HuH-7.5 (cell line): ENCODE data around the gene RAG1.
"Not testable (repeated sequence)": the region's sequence is repeated elsewhere in the genome, so short reads cannot be mapped to it uniquely, and the experiment has no call there.

Experiments used
- DNase-seq: peaks from one replicate; pipeline ENCODE4 v3.0.0; 2011; ENCODE audit warnings: low spot score

The RAG1 gene

DNA sequence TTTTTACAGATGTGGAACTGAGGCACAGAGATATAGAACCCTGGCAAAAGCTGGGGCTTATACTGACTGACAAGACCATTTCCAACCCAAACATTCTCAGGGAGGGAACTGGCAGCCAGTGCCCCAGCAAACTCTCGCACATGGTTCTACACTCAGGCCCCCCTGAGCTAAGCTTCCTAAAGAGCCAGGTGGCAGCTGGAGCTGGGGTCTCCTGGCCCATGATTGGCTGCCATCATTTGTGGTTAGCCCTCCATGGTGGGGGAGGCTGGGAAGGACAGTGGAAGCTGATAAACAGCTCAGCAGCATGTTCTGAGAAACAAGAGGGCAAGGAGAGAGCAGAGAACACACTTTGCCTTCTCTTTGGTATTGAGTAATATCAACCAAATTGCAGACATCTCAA is at the start of gene RAG1:
TSS of gene RAG1 (plus strand) at position 314 of the 400 bp plus-strand sequence. CDS start 5,298 bp downstream, outside the sequence.
- no peak for DNase-seq

DNA sequence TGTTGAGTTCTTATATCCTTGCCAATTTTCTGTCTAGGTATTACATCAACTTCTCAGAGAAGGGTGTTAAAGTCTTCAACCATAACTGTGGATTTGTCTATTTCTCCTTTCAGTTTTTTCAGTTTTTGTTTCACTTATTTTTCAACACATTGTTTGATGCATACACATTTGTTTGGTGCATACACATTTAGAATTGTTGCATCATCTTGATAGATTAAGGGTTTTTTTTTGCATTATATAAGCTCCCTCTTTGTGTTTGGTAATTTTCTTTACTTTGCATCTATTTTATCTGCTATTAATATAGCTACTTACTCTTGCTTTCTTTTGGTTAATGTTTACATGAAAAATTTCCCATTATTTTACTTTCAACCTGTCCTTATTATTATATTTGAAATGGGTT is 37.0 kb upstream of the RAG1 start:
- DNase-seq, result no peak

DNA sequence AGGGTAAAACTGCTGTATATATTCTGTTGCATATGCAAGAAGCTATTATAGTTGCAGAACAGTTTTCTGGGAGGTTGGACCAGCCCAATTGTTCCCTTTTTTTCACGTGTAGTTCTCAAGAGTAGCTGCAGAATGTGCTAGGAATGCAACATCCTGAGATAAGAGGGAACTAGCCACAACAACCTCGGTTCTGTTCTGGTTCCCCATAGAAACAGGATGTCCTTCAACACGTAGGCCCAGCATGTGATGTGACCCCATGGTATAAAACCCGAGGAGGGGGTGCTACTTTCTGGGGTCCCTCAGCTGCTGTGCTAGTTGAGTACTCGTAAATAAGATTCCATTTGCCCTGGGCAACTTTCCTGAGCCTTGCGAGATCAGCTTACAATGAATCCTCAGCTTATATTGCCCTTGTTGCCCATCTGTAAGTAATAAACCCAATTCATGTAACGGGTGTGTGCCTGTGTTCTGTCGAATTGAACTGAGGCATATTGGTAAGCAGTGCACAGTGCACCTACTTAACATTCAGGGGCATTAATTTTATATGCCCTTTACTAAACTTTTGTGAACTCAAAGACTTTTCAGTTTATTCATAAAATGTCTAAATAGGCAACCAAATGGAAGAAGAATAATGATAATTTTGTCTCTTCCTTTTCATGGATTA is 34.7 kb upstream of the RAG1 start:
- DNase-seq, result no peak

DNA sequence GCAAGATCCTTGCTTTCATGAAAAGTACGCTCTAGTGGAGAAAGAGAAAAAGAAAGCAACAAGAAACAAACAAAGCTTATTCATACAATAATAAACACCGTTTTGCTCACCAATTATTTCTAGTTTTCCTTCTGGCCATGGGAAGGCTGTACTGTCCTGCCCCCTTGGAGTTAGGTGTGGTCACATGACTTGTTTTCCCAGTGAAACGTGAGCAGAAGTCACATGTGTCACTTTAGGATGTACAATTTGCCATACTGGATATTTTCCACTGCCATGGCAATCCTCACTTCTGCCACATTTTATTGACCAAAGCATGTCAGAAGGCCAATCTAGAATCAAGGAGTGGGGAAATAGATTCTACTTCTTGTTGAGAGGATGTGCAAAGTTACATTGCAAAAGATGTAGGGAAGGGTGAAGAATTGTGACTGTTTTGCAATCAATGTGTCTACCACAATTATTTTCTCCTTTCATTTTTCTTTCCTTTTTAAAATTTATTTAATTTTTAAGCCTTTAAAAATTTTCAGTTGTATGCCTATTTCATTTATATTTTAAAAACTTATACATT is 33.4 kb upstream of the RAG1 start:
- no peak for DNase-seq

DNA sequence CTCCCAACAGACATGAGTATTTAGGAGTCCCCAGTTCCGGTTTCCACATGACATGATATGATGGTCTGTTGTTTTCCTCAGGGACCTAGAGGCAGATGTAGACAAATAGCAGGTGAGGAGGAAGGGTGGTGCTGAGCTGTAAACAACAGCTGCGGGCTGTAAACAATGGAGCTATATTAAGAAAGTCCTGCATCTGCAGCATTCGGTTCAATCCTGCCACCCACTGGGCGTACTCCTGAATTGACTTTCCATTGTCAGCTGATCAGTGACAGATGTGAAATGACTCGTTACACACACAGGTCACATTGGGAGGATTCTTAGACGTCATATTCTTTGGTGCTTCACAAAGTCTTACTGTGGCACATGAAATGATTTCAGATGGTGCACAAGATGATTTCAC is 26.8 kb upstream of the RAG1 start:
- no peak for DNase-seq

DNA sequence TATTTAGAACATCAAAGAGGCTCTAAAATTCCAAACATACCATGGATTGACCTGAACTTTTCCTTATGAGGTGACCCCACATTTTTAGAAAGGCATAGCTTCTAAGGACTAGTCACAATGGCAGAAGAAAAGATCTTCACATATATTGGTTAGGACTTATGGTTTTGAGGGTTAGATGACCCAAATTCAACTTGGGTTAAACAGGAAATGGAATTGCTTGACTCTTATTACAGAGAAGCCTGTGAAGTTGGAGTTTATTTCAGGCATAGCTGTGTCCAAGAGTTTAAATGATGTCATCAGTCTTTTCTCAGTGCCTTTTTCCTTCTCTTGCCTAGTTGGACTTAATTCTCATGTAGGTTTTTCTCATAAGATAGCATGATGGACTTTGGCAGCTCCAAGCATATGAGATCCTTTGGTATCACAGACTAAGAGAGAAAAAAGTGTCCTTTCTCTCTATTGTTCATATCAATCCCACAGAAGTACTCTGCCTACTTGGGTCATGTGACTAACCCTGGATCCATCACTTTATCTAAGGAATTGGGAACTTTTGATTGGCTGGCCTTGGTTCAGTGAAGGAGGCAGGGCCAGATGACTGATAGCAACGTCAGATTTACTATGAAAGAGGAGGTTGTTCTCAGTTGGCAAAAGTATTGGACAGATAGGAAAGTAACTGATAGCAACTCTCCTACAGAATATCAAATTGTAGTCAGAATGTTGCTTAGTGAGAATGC is 17.3 kb upstream of the RAG1 start:
- no peak for DNase-seq

DNA sequence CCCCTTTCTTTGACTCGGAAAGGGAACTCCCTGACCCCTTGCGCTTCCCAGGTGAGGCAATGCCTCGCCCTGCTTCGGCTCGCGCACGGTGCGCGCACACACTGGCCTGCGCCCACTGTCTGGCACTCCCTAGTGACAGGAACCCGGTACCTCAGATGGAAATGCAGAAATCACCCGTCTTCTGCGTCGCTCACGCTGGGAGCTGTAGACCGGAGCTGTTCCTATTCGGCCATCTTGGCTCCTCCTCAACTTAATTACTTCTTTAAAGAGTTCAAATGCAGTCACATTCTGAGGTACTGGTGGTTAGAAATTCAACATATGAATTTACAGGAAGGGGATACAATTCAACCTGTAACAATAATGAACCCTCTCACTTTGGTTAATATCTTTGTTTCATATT is 10.4 kb upstream of the RAG1 start:
- DNase-seq, result not testable (repeated sequence)

DNA sequence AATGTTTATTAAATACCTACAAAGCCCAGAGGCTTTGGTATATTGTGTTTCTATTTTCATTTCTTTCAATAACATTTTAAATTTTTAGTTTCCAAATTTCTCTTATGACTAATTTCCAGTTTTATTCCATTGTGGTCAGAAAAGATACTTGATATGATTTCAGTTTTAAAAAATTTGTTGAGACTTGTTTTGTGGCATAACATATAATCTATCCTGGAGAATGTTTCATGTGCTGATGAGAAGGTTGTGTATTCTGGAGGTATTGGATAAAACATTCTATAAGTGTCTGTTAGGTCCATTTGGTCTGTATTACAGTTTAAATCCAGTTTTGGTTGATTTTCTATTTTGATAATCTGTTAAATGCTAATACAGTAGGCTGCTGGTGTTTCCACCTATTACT is 9.8 kb upstream of the RAG1 start:
- no peak for DNase-seq

DNA sequence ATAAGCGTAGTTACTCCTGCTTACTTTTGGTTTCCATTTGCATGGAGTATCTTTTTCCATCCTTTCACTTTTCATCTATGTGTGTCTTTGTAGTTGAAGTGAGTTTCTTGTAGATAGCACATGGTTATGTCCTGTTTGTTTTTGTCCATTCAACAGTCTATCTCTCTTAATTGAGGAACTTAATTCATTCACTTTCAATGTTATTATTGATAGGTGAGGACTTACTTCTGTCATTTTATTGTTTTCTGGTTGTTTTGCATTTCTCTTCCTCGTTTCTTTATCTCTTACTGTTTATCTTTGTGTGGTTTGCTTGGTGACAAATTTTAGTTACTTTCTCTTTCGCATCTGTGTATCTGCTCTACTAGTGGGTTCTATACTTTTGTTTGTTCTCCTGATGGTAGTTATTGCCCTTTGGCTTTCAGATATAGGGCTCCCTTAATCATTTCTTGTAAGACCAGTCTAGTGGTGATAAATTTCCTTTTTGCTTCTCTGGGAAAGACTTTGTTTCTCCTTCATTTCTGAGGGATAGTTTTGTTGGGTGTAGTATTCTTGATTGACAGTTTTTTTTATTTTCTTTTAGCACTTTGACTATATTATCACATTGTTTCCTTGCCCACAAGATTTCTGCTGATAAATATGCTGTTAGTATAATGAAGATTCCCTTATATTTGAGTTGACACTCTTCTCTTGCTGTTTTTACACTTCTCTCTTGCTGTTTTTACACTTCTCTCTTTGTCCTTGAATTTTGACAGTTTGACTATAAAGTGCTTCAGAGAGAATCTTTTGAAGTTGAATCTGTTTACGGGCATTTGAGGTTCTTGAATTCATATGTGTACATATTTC is 9.0 kb upstream of the RAG1 start:
- DNase-seq, result no peak

DNA sequence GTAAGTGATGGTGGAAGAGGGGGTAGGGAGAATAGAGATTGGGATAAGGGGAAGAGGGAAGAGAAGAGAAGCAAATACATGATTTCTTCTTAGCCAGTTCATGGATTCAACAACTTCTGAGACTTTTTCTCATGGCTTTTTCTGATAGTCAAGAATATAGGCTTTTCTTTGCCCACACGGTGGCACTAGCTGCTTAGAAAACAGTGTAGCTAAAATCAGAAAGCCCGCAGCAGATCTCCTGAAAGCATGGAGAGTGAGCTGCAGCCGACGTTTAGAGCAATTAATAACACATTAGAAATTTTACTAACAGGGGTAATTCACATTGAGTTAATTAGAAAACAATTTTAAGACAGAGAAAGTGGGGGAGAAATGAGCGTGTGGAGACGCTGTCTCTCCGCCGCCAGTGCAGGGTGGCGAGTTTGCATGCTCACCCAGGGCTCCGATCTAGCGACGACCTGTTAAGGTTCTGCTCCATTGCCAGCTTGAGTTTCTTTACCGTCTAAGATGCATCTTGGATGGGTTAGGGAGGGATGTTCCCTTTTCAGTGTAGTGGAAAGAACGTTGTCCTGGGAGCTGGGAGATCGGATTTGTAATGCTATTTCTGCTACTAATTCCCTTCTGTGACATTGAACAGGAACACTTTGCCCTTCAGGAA is 3.3 kb upstream of the RAG1 start:
- no peak for DNase-seq

DNA sequence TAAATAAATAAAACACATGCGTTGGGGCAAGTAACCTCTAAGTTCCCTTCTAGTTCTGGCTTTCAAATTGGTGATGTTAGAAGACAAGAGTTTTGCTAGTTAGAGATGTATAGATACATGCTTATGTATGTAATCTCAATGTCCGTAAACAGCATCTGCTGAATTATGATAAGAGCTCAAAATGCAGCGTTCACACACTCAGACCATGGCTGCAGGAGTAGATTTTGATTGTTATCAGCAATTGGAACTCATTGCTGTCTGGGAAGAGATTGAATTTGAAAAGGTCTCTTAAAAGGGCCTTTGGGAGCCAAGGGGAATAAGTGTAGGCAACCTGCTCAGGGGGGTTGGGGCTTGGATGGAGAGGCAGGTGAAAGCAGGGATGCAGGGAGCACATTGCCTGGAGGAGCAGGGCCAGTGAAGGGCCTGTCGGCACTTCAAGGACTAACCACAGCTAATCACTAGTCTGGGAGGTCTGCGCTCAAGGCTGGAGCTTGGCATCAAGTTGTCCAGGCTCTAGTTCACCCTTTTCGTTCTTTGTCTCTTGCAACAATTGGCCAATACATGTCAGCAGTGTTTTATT is 2.7 kb upstream of the RAG1 start:
- no peak for DNase-seq

DNA sequence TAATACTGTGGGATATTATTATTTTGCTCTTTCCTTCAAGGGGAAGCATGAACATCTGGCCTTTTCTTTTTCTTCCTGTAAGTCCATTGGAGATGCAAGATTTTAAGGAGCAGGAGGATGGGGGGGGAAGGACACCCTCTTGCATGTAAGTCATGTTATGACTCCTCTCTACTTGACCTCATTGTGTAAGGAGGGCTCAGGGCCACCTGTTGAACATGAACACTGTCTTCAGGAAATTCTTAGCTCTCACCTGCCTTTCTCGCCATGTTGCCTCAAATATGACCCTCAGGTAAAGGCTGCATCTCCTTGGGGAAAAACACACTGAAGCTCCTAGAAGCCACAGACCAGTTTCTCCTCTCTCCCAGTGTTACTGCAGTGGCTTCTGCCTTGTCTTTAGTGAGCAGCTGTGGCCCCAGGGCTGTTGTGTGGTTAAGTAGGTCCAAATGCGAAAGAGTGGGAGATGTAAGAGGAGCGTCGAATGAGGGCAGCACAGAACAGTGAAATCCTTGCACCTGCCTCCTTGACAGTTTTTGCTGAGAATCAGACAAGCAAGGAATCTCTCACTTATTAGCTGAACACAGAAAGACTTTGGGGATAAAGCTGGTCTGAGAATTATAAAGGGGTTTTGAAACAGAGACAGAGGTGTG is 1.3 kb upstream of the RAG1 start:
- no peak for DNase-seq

DNA sequence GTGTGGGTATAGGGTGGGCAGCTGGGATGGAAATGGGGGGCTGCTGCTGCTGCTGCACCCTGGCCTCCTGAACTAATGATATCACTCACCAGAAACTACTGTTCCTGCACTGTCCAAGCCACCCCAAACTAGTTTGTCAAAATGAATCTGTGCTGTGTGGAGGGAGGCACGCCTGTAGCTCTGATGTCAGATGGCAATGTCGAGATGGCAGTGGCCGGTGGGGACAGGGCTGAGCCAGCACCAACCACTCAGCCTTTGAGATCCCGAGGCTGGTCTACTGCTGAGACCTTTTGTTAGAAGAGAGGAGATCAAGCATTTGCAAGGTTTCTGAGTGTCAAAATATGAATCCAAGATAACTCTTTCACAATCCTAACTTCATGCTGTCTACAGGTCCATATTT is 1.3 kb downstream of the RAG1 start:
- no peak for DNase-seq

DNA sequence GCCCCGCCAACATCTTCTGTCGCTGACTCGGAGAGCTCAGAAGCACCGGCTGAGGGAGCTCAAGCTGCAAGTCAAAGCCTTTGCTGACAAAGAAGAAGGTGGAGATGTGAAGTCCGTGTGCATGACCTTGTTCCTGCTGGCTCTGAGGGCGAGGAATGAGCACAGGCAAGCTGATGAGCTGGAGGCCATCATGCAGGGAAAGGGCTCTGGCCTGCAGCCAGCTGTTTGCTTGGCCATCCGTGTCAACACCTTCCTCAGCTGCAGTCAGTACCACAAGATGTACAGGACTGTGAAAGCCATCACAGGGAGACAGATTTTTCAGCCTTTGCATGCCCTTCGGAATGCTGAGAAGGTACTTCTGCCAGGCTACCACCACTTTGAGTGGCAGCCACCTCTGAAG is 6.7 kb downstream of the RAG1 start:
- DNase-seq, result no peak

DNA sequence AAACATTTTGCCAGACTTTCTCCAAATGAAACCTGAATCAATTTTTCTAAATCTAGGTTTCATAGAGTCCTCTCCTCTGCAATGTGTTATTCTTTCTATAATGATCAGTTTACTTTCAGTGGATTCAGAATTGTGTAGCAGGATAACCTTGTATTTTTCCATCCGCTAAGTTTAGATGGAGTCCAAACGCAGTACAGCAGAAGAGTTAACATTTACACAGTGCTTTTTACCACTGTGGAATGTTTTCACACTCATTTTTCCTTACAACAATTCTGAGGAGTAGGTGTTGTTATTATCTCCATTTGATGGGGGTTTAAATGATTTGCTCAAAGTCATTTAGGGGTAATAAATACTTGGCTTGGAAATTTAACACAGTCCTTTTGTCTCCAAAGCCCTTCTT is 9.6 kb downstream of the RAG1 start:
- no peak for DNase-seq

DNA sequence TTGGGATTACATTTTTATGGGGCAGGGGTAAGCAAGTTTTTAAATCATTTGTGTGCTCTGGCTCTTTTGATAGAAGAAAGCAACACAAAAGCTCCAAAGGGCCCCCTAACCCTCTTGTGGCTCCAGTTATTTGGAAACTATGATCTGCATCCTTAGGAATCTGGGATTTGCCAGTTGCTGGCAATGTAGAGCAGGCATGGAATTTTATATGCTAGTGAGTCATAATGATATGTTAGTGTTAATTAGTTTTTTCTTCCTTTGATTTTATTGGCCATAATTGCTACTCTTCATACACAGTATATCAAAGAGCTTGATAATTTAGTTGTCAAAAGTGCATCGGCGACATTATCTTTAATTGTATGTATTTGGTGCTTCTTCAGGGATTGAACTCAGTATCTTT is 10.1 kb downstream of the RAG1 start:
- DNase-seq, result no peak

DNA sequence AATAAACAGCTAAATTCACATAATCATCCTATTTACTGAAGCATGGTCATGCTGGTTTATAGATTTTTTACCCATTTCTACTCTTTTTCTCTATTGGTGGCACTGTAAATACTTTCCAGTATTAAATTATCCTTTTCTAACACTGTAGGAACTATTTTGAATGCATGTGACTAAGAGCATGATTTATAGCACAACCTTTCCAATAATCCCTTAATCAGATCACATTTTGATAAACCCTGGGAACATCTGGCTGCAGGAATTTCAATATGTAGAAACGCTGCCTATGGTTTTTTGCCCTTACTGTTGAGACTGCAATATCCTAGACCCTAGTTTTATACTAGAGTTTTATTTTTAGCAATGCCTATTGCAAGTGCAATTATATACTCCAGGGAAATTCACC is 10.7 kb downstream of the RAG1 start:
- DNase-seq, result no peak

DNA sequence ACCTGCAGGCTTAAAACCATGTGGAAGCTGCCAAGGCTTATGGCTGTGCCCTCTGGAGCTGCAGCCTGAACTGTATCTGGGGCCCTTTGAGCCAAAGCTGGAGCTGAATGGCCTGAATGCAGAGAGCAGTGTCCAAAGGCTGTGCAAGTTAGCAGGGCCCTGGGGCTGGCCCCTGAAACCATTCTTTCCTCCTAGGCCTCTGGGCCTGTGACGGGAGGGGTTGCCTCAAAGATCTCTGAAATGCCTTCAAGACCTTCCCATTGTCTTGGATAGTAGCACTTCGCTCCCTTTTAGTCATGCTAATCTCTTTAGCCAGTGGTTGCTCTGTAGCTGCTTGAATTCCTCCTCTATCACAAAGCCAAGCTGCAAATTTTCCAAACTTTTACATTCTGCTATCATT is 13.7 kb downstream of the RAG1 start:
- no peak for DNase-seq

DNA sequence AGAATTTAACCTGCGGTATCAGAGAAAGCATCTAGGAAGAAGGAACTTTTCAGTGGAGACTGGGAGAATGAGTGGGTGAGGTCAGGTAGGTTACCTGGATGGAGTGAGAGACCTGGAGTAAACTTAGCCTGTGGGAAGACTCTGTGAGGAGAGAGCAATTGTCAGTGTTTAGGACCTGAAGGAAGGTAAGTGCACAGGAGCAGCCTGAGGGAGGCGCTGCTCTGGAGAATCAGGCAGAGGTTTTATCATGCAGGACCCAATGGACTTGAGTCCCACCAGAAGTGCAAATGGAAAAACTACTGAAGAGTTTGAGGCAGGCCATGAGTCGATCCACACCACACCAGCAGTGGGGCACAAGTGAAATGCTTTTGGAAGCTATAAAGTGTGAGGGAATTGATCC is 15.9 kb downstream of the RAG1 start:
- DNase-seq, result no peak

DNA sequence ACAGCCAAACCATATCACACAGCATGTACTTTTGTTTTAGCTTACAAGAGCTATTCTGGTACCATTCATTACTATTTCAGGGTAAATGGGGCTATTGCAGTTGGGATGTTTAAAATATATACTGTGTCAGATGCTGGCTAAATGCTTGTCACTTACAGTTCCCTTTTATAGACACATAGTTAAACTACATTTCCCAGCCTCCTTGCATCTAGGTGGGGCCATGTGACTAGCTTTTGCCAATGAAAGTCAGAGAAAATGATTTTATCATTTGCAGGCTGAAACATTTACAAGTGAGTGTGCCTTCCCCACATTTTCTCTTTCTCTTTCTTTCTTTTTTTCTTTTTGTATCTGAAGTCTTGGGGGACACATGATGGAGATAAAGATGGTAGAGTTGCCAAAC is 18.7 kb downstream of the RAG1 start:
- no peak for DNase-seq

DNA sequence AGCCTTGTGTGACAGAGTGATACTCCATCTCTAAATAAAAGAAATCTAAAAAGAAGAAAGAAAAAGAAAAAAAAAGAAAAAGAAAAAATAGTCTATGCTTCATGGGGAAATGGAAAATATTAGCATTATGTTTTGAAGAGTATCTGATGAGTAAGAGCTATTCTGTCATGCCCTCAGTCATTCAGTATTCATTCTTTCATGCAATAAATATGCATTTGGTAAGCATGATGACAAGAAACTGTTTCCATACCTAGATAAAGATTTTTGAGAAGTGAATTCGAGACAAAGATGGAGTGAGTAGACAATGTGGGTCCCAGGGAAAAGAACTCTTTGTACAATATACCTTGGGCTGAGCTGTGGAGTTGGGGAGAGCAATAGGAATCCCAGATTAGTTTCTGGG is 20.3 kb downstream of the RAG1 start:
- no peak for DNase-seq
